GM21528 (cell line): Measurements from ENCODE around the gene TFIP11.

Source experiments
- ATAC-seq: cut with Tn5 transposase; IDR thresholded peaks from one replicate; pipeline ENCODE4 v1.9.1; 2021; ENCODE audit warnings: mild to moderate bottlenecking, moderate library complexity; ENCODE audit not compliant: unreplicated experiment, low FRiP score

Gene TFIP11

GRCh38 chr22:26514419-26515161 is 2.3 kb upstream of the TFIP11 start:
- ATAC-seq: no peak

DNA sequence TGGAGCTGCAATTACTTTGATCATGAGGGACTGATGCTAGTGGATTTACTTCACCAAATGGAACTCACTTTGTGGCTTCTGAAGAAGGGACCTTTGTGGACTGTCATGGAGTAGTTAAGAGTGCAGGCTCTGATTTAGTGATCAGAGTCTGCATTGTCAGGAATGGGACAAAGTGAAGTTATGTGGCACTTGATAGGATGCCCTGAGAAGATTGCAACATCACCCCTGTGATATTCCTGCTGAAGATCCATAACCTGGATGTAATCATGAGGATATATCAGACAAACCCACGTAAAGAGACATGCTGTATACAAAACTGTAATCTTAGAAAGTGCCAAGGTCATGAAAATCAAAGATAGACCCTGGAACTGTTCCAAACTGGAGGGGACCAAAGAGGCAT is 1.6 kb upstream of the TFIP11 start:
- no peak for ATAC-seq

DNA sequence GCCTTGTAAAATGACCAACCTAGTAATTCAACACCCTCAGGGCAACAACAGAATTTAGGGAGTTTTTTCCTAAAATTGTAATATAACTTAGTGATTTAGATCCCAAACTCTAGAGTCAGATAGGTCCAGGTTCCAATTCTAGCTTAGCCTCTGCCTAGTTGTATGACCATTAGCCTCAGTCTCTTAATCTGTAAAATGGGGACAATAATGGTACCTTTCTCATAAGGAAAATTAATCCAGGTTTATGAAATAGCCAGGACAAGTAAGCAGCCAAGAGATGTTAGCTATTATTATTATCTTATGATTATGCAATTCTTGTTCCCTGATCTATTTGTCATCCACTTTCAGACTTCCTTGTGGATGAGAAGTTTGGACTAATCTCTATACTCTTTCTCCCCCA is 4.1 kb downstream of the TFIP11 start:
- ATAC-seq: no peak

DNA sequence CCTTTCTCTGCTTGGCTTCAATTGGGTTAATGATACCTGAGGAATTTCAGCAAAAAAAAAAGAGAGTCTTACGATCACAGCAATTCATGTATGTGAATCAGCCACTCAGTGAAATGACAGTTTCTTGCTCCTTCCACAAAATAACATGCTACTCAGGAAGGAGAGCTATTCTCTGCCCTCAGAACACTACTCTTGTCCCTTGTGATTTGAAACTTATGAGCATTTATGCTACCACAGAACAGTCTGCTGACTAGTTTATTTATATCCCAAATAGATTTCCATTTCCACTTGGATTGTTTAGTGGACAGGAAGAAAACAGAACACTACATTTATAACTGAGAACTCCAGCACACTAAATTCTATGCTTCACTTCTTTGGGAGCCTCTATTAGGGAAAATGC is 8.5 kb downstream of the TFIP11 start:
- ATAC-seq: no peak

DNA sequence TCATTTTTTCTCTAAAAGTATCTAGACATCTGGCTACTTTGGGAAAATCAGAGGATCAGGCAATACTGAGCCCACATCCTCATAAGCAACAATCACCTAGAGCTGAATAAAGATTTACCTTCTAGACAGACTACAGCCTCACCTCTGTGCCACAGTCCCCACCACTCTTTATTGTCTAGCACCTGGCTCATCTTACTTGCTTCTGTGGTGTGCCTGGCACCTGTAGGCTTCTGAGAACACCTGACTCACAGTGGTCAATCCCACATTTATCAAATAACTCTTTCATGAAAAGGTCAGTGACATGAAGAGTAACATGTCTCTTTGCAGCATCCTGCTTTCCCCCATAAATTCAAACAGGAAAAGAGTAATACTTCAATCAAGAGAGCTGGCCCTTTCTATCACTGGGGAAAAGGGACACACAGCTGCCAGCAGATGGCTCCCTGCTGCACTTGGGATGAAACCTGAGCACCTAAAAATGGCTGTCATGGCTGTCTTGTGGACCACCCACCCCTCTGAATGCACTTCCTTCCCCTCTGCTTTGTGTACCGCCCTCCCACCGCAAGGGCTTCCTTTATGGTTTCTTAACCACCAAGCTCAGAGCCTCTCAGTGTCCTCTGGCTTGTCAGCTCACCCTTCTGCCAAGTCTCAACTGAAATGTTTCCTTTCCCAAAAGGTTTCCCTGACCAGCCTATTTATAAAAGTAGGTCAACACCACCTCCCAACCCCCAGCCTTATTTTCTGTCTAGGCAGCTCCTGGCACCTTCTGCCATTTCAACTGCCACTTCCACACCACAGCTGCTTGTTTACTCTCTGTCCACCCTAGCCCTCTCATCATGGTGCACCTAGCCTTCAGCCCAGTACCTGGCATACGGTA is 9.3 kb downstream of the TFIP11 start:
- ATAC-seq: no peak

GRCh38 chr22:26501996-26502395 is 10.3 kb downstream of the TFIP11 start:
- ATAC-seq: no peak

- ATAC-seq: no peak
Observed at GRCh38 chr22:26499188-26499703, 13.0 kb downstream of the TFIP11 start.

DNA sequence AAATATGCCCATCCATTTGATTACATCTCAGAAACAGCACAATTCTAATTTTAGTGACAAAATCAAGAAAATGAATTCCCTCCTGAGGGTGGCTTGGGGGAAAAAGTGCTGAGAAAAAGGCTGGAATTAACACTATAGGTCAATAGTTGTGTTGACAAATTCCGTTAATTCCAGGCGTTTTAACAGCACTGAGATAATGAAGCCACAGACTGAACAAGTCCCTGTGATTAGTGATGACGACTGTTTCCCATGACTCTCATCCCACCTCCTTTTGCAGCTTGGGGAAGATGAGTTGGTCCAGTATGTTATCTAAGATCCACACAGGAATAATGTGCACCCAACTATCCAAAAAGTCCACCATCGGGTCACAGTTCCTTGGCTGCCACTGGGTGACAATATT is 15.8 kb downstream of the TFIP11 start:
- ATAC-seq: no peak

DNA sequence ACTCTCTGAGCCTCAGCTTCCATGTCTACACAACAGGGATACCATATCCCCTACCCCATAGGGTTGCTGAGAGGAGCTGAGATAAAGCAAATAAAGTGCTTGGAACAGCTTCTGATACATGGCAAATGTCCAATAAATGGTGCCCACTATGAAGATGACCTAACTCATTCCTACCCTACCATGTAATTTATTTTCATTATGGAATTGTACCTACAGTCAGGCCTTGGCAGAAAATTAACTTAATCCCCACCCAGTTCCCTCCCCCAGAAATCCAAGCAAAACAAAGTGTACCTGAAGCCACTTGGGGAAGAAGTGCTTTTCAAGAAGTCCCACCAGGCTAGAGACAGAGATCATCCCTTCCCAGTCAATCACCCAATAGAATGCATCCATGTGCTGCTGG is 17.8 kb downstream of the TFIP11 start:
- no peak for ATAC-seq

DNA sequence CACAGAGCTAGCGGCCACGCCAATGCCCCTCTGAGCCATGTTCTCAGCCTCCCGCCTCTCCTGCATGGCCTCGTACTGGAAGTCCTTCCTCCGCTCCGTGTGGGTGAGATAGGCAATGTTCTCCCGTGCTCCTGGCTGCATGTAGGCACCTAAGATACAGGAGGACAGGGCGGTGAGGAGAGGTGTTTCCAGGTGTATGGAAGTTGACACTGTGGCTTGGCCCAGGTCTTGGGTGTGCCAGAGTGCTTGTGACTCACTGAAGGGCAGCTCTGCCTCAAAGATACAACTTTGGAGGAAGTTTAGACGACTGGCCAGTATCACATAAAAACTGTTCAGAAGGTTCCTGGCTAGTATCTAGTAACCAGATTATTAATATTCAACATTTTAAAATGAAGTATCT is 20.1 kb downstream of the TFIP11 start:
- ATAC-seq: no peak

DNA sequence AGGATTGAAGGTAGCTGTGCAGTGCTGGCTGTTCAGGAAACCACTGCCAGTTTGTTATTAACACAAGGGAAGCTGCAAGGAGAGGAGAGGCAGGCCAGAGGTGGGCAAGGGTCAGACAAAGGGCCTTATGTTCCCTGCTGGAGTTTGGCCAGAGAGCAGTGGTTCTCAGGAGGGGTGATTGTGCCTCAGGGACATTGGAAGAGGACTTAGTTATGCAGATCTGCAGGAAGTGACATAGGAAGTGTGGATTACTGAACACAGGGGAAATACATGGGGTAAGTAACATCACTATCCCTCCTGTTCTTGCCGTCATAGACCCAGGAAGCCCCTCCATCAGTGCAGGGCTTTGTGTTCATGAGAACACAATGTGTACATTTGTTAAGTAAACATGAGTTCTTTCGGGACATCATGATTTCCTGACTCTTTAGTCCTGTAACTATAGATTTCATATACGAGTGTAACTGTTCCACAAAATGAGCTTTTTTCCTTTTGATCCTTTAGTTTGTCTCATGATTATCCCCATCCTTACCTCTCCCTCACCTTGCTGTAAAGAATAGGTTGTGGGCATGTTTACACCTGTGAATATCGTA is 22.7 kb downstream of the TFIP11 start:
- no peak for ATAC-seq

- no peak for ATAC-seq
Observed at GRCh38 chr22:26487996-26488395, 24.3 kb downstream of the TFIP11 start.

DNA sequence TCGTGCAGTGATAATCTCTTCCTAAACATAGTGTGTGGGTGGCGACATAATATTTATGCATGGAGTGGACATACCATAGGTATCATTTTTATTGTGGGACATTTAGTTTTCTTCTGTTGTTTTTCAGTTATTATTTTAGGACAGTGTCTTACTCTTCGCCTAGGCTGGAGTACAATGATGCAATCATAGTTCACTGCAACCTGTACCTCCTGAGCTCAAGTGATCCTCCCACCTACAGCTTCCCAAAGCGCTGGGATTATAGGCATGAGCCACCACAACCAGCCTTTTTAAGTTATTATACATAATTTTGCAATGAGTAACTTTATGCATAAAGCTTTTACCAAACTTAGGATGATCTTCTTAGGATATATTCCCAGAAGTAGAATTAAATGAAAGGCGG is 25.9 kb downstream of the TFIP11 start:
- no peak for ATAC-seq

DNA sequence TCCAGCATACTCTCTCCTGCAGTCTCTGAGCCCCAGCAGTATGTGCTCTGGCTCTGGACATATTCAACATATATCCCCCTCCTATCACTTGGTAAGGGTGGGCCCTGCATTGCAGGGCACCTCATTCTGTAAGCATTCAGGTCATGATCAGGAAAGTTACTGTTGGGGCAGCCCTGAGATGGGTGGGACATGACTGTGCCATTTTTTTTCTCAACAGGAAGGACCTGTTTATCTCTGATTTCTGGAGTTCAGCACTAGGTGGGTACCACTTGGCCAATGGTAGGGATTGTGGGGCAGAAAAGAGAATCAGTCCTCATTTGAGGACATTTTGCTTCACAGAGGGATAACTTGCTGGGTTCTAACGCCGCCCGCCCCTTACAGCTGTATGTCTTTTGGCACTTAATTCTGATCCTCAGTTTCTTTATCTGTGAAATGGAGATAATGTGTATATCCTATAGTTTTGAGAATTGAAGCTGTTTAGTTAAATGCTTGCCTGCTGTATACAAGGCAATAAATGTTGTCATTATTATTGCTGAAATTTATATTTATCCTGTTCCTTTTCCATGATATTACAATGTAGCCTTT is 26.4 kb downstream of the TFIP11 start:
- ATAC-seq: no peak

- ATAC-seq: no peak
Observed at GRCh38 chr22:26485013-26485412, 27.3 kb downstream of the TFIP11 start.

GRCh38 chr22:26484360-26484706 is 27.9 kb downstream of the TFIP11 start:
- no peak for ATAC-seq

DNA sequence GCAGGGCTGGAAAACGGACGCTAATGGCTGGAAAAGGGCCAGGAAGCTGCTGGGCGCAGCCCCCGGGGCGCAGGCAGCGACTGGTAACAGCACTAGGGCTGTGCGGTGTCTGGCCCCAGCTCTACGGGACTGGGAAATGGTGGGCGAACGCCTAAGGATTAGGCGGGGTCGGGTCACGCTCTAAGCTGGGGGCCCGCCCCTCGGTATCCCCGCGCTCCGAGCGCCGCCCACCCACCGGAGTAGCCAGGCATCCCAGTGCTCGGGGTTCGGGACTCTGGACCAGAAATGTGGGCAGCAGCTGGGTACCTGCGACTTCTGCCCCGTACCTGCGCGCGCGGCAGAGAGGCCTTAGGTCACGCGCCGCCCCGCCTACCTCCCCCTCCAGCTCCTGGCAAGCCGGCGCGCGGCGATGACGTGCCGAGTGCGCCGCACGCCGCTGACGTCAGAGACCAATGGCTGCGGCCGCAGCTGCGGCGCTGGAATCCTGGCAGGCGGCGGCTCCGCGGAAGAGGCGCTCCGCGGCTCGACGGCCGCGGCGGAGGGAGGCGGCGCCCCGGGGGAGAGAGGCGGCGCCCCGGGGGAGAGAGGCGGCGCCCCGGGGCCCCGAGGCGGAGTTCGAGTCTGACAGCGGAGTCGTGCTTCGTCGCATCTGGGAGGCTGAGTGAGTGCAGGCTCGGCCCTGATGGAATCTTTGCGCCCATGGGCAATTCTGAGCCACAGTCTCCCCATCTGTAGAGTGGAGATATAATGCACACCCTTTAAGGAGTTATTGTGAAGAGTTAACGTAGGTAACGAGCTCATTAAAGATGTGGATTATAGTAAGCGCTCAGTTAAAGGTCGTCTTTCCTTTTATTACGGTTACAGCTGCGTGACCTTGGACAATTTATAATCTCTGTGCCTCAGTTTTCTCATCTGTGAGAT is 28.6 kb downstream of the TFIP11 start, which contains the start of the genes HPS4 and SRRD:
Gene HPS4 (minus strand): TSS at position 345 of the 921 bp plus-strand sequence. CDS start 2,021 bp downstream, outside the sequence.
Gene SRRD (plus strand): TSS at position 439 of the 921 bp plus-strand sequence. CDS start 14 bp downstream, at position 453.
- peak; percentile 67 for ATAC-seq

GRCh38 chr22:26483043-26483438 is 29.2 kb downstream of the TFIP11 start:
- no peak for ATAC-seq

GRCh38 chr22:26482161-26482560 is 30.1 kb downstream of the TFIP11 start:
- ATAC-seq: no peak

DNA sequence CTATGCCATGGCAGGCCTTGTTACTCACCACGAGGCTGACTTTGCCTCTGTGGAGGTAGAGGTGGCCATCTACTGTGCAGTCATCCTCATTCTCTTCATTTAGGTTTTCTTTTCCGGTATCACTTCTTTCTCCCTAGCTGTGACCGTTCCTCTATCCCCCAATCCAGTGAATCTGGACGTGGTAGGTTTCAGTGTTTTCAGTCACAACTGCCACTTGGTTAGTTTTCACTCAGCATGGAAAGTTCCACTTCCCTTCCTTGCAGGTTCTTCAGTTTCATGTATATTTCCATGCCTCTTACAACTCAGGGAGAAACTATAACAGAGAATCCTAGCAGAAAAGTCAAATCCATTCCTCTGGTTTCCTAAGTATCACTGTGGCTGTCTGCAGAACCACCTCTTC is 30.6 kb downstream of the TFIP11 start:
- ATAC-seq: no peak
